SK-N-MC (cell line): ENCODE data around the gene CGN.

ENCODE experiments used
- EZH2 ChIP-seq: fragments of 200-600 bp; sonication (generic); IDR thresholded peaks from one replicate; pipeline ENCODE4 v1.6.1; 2017; ENCODE audit warnings: antibody characterized with exemption
- POLR2AphosphoS5 ChIP-seq: IDR thresholded peaks from 2 replicates; pipeline ENCODE4 v1.6.1; 2012; ENCODE audit warnings: mild to moderate bottlenecking, low read depth, low read length, borderline replicate concordance

DNA sequence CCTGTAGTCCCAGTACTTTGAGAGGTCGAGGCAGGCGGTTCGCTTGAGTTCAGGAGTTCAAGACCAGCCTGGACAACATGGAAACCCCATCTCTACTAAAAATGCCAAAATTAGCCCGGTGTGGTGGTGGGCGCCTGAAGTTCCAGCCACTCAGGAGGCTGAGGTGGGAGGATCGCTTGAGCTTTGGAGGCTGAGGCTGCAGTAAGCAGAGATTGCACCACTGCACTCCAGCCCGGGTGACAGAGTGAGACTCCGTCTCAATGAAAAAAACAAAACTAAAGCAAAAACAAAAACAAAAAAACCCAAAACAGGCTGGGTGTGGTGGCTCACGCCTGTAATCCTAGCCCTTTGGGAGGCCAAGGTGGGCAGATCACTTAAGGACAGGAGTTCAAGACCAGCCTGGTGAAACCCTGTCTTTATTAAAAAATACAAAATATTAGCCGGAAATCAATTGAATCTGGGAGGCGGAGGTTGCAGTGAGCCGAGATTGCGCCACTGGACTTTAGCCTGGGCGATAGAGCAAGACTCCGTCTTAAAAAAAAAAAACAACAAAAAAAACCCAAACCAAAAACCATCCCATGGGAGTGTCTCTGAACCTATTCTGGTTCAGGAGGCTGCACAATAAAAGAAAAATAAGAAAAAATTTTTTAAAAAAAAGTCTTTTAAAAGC lies 1.7 kb upstream of the CGN start:
- TF ChIP-seq EZH2 (no peak), POLR2AphosphoS5 (no peak)
